ENCODE measurements around the gene NRF1.

The NRF1 gene

DNA sequence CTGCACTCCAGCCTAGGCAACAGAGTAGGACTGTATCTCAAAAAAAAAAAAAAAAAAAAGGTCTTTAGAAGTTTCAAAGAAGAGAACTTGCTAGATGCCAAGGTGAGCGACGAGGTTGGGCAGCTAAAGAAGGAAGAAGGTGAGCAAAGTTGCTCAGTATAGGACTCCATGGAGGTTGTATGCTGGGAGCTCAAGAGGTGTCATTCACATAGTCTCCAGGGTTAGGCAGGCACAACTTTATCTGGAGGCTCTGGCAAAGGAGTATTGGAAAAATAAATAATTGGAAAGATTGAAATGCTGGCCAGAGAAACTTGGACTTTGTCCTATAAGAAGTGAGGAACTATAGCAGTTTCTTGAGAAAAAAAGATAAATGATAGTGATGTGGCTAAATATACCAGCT is 74.5 kb downstream of the NRF1 start:
- no peak for DNase-seq

DNA sequence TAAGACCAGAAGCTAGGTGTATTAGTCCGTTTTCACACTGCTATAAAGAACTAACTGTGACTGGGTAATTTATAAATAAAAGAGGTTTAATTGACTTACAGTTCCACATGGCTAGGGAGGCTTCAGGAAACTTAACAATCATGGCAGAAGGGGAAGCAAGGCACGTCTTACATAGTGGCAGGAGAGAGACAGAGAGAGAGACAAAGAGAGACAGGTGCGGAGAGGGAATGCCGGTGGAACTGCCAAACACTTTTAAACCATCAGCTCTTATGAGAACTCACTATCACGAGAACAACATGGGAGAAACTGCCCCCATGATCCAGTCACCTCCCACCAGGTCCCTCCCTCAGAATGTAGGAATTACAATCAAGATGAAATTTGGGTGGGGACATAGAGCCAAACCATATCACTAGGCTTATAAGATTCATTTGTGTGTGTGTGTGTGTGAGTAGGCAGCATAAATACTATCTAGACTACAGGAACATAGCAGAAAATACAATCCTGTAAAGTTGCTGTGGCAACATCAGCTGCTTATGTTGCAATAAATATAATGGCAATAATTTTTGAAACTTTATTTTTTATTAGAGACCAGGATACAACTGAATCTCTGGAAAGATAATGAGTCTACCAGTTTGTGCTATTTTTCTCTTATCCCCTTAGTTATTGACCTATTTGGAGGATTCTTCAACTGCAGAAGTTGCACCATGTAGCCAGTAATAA is 77.1 kb downstream of the NRF1 start:
- no peak for DNase-seq

DNA sequence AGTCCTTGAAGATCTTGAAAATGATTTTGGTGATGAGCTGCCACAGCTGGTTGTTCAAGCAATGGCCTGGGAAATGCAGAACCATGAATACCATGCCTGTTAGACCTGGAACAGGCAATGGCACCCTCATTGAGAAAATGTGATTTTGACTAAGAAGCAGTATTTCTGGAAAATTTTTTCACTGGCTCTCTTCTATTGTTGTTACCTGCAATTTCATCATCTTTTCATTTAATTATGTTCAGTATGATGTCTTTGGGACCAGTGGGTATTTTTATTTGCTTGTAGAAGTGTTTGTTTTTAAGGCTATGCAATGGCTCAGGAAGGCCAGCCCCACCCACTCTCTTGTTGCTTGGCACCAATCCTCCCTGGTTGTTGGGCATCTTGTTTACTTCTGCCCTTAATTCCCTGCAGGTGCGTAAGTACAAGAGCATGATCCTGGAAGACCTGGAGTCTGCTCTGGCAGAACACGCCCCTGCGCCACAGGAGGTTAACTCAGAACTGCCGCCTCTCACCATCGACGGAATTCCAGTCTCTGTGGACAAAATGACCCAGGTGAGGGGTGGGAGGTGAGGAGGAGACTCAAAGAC is 78.6 kb downstream of the NRF1 start:
- peak; percentile 70 for DNase-seq

DNA sequence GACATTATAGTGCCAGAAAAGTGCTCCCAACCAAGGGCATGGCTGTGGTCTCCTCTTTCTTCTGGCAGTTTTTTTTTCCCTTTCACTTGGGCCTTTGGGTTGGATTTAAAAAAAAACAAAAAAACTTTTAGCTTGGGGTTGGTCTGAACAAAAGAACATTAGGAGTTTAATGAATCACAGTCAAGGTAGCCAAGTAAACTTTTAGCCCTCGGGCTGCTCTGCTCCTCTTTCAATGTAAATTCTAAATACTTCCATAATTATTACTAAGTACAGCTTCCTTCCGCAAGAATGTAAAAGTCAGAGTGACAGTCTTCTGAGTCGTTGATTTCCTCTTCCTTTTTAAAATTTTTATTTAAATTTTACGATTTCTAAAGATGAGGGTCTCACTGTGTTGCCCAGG is 79.2 kb downstream of the NRF1 start:
- no peak for DNase-seq

DNA sequence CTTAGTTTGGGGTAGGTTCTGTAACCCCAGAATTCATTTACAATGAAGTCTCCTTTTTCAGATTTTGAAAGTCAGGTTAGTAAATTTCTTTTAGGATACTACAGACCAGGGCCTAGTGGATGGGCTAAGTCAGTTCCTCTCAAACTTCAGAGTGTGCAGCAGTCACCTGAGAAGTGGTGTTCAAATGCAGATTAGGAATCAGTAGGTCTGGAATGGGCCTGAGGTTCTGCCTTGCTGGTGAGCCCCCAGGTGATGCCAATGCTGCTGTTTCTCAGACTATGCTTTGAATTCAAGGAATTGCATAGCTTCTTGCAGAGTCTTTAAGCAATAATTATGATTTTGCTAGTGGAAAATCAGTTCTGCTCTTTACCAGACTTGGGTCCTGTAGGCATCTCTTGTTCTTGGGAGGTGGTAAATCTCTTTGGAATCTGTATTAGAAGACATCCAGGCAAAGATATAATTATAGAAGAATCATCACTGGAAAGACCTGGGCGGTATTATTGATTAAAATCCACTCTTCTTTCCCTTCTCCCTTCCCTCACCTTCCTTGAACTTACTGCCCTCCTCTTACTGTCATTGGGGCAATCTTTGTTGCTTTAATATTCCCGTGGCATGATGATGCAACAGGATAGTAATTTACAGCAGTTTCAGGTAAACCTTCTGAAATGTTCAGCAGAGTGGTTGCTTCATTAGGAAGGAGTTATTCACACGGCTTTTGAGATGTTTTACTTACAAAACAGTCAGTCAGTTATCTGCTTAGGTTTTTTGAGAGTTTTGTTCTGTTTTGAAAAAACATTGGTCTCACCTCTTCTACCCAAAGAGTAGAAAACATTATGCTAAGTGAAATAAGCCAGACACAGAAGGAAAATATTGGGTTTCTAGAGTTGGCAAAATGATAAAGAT is 87.2 kb downstream of the NRF1 start:
- no peak for DNase-seq

DNA sequence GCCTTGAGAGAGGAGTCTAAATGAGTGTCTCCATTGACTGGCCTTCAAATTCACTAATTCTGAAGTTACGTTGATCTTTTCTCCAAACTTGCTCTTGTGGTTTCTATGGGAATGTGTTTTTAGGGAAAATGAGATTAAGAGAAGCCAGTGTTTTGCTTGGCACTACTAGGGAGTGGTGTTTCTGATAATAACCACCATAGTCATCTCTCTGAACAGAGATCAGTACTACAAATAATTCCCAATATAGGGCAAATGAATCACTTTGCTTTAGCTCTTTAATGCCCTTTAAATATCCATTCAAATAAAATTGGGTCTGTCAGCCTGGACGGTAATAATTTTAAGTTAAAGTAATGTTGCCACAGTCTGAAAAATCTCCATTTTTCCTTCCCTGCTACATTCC is 90.8 kb downstream of the NRF1 start:
- no peak for DNase-seq

DNA sequence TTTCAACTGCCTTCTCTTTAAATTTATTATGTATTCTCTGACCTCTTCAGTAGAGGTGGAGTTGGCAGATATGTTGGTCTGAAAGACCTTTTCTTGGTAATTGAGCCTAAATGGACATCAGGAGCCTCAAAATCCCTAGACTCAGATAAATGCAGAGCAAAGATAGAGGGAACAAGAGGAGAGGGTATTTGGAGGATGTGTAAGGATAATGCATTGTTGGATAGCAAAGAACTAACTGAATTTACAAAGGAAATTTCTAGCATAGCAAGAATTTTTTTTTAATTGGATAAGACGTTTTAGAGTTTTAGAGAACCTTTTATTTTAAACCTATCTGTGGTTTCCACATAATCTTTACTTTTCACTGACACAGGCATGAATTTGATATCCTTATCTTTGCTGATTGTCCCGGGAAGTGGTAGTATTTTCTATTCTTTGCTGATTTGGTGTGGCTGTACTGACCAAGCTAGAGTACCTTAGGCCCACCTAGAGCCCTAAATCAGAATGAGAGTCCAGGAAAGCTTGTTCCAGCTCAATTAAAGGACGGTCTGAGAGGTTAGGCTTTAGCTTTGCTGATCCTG is 91.3 kb downstream of the NRF1 start:
- DNase-seq = no peak

DNA sequence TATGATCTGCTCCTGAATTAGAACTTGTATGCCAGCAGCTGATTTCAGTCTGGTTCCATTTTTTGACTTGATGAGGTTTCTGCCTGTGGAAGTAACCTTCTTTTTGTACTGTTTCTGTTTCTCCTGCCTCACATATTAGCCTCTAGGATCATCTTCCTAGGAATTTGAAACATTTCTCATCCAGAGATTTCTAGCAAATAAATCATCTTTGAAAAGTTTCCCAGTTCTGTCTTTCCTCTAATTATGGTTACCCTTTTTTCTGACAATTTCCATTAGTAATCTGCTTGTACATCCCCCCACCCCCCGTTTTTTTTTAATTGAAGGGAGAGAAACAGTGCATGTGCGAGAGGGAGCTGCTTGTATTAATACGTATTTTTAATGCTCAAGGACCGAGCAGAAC is 92.2 kb downstream of the NRF1 start:
- DNase-seq = no peak

DNA sequence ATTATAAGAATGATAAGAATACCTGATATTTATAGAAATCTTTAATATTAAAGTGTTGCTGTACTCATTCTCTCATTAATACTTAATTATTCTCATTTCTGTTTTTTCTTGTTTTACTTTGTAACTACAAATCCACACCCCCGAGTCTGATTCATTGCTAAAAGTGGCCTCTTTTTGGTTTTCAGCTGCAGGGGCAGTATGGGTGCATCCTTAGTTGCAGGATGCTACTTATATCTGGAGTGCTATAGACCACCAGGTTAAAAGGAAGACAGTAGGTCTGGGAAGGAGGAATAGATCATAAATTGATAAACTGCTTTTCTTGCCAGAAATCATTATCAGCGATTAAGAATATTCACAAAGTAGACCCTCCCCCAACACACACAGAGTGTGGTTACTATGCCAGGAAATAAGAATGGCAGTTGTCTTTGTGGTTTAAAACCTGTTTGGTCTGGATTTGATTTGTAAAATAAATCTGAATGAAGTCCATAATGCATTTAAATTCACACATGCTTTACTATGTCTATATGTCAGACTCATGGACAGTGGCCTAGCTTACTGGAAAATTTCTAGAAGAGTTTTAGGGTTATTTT is 96.5 kb downstream of the NRF1 start:
- DNase-seq = no peak

DNA sequence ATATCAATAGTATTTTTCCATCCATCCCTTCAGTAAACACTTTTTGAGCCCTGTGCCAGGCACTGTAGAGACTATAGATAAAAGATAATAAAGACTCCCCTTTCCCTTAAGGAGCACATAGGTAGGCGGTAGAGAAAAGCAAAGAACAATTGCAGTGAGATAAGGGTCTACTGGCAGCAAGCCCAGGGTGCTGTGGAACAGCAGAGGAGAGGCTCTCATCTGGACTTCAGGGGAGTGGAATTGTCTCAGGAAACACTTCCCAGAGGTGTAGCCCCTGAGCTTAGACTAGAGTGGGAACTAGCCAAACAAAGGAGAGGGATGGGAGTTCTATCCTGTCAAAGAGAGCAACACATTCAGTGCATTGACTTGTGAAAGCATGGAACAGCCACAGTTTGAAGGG is 102.0 kb downstream of the NRF1 start:
- DNase-seq = no peak

DNA sequence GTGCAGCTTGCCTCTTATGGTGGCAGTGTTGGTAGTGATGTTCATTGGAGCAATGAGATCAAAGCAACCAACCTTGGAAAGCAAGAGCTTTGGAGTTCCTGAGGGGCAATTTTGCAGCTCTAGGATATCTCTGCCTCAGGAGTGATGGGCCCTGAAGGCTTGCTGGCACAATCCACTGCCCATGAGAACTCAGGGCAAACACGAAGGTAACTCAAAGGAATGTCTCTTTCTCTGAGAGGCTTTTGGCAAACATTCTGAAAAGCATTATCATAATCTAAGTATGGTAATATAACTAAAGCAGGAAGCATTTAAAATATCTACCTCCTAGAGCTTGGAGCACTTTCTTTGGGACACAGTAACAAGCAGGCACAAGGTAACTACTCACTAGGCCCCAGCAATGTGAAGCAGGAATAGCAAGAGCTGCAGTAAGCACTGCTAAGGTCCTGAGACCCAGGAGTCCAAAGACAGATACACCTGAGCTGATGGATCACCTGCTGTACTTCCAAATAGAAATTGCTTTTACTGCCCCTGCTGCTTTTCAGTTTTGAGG is 103.1 kb downstream of the NRF1 start:
- DNase-seq = no peak

DNA sequence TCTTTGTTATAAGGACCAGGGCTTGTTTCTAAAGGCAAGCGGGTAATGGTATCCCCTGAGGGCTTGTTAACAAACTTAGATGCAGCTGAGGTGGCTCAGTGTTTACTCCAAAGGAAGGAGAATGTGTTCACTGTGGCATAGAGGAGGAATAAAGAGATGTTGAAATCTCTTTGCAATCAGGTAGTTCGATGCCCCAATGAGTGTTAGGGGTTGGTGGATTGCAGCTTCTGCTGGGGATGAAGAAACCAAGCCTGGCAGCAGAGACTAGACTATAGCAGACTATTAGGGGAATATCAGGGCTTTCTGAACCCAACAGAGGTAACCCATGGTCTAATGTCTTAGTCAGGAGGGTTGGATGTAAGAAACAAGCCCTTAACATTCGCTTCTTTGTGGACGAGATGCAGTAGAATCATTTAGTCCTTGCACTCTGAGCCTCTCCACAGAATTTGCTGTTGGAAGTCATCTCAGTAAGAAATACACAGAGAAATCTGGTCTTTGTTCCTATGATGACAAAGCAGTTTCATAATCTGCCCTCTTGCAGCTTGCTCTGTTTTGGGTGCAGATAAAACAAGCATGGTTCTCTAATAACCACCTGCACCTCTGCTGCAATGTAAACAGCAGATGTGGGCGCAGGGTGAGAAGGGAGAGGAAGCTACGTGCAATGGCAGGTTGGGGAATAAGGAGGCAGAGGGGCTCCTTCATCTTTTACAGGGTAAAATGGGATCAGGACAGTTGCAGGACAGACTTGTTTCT is 108.6 kb downstream of the NRF1 start:
- DNase-seq = peak; percentile 68

DNA sequence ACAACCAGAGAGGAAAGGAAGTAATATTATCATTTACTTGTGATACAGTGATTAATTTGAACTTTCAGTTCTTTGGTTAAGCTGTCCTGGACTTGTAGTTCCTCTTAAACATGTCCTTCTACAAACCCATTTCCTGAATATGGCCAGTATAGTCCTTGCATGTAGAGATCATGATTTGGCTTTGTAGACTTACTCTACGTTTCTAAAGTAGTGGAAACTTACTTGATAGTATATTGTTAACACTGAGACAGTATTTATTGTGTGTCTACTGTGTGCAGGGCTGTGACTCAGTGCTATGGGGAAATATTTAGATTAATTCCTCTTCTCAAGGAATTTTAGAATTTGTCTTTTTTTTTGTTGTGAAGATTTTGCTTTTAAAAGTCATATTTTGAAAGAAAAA is 109.5 kb downstream of the NRF1 start:
- no peak for DNase-seq

DNA sequence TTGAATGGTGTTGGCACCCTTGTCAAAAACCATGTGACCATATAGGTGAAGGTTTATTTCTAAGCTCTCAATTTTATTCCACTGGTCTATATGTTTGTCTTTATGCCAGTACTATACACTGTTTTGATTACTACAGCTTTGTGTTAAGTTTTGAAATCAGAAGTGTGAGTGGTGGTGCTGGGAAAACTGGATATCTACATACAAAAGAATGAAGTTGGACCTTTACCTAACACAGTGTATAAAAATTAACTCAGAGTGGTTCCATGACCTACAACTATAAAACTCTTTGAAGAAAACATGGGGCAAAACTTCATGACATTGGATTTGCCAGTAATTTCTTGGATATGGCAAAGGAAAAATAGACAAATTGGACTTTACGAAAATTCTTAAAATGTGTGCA is 112.2 kb downstream of the NRF1 start:
- no peak for DNase-seq

DNA sequence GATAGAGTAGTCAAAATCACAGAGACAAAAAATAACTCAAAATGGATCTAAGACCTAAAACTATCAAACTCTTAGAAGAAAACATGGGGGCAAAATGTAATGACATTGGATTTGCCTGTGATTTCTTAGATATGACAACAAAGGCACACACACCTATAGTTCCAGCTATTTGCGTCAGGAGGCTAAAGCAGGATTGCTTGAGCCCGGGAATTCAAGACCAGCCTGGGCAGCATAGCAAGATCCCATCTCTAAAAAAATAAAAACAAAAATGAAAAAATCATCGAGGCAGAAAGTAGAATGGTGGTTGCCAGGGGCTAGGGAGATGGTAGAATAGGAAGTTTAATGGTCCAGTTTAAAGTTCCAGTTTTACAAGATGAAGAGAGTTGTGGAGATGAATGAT is 113.3 kb downstream of the NRF1 start:
- no peak for DNase-seq

DNA sequence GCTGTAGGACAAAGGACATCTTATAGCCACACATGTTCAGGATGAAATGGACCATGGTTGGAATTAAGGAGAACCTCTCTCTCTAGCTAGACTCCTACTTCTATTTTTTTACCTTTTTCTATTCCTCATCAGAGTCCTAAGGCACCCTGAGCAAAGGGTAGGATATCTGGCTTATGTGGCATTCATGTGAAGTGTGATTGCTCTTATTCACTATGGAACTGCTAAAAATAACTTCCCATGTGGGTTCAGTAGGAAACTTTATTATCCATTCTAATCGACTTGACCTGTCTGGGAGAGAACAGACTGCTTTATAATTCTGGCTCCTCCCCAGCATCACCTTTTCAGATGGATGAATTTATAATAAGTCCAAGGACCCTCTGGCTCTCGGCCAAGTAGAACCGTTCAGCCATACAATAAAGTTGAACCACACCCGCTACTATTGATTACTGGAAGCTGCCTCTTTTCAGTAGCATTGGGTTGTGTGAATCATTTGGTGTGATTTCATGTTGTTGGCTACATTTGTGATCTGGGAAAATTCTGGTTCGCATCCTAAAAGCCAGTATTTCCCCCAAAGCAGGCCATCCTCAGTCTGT is 117.5 kb downstream of the NRF1 start:
- peak; percentile 92 for DNase-seq

DNA sequence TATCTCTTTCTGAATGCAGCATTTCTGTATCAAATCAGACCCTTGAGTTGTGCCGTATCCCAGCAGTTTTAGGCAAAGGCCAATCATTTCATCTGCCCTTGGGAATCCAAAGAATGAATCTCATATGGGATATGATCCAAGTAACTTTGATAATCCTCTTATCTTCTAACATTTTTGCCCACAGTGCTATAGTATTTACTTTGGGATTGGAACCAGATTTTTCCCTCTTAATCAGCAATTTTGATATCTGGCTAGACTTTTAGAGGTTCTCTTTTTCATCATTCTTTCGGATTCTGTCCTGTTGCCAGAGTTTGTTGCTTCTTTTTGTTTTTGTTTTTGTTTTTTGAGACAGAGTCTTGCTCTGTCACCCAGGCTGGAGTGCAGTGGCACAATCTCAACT is 118.0 kb downstream of the NRF1 start:
- no peak for DNase-seq

DNA sequence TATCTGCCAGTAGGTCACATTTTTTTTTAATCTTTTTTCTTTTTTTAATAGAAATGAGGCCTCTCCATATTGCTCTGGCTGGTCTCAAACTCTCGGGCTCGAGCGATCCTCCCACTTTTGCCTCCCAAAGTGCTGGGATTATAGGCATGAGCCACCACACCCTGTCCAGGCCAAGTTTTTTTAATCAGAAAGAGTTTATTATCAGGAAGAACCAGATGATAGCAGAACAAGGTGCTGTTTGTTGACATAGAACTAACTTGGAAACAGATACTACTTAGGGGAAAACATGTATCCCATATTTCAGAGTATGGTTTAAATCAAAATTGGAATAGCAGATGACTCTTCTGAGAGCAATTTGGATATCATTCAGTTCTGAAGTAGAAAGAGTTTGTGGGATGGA is 118.6 kb downstream of the NRF1 start:
- no peak for DNase-seq

DNA sequence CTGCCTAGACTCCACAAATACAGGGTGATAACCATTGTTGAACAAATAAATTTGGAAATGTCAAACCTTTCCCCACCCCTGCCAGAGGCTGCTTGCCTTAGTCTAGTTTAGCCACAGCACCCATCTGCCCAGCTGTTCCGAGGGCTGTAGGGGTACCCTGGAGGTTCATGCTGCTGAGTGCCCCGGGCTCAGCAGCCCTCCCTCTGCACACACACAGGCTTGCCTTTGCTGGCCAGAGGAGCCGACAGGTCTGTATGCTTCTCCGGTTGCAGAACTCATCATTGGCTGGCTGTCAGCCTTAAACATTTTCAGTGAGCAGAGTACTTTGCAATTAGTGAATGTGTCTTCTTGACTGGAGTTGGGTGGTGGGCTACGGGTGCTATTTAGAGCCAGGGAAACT is 122.9 kb downstream of the NRF1 start:
- no peak for DNase-seq

DNA sequence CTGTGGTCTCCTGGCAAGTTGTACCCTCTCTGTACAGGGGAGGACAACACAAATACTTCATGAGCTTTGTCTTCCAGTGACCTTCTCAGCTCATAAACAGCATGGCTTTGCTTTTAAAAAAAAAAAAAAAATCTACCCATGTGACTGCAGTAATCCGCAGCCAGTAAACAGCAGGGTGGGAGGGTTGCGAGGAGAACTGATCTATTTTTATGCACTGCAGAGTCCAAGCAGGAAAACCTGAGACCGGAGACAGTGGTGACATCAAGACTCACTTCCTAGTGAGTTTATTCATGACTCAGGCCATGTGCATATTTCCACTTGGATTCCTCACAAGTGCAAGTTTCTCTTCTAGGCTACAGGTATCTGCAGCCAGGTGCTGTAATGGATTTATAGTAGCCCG is 127.9 kb downstream of the NRF1 start:
- DNase-seq = no peak

DNA sequence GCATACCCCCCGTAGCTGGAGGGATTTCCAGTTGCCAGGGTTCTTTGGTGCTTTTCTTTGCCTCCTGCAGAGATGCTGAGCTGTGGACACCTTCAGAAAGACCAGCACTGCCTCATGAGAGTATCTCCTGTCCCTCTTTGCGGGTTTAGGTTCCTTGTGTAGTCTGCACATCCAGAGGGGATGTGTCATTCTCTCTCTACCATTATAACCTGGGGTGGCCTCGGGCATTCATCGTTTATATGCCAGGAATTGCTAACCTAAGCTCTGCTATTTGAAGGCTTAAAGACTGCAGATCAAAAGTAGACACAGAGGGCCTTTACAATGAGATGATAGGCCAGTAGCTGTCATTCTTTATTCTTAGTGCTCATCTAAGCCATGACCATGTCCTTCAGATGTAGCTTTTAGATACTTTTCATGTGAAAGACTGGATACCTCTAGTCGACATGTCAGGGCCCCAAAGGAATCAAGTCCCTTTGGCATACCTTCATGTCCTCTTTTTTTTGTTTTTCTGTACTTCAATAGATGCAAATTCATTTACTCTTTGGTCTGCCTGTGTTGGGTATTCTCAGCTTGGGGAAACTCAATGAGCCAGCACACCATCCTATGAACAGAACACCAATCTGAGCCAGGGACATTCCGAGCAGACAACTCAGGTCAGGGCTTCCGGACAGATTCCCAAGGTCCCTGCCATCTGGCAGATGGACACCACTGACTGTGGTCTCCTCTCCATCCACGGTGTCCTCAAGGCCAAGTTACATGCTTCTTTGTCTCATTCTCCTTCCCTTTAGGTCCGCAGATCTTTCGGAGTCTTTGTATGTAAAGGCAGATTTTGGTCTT is 129.3 kb downstream of the NRF1 start:
- DNase-seq = no peak

All from NCI-H748 treated with DMSO at 0.1 percent for 48 hours (cell line).